ENCODE results near the gene BCAS1. TPM values are rescaled to one million over a fixed set of nuclear protein-coding genes. Genes with fewer than 3 reads are reported as not detected.

BCAS1 gene
- total RNA-seq, 2 experiments from 2014 or later = 0.16 to 0.19 TPM

GRCh38 chr20:53957451-53958172 lies 112.8 kb downstream of the BCAS1 start:
- POLR2A ChIA-PET = interaction anchor here (0.5 to 0.6 kb wide), 2 partner anchors 662 to 685 kb away, joined by 3 read pairs; no protein-coding TSS in a partner anchor
- TF ChIP-seq EZH2phosphoT487 (IDR thresholded peaks at IDR 0.05; ENCODE audit: borderline replicate concordance, low read depth, low read length) (no peak), CTCF (conservative IDR thresholded peaks at IDR 0.05; ENCODE audit: low read length) (peak; percentile 68)
- peaks cover 5% of the 10 kb centered on the region for H3K4me1 ChIP-seq (ENCODE audit: insufficient read depth, low read length, poor library complexity, severe bottlenecking)
- no peak overlapping the region for H2AFZ ChIP-seq (ENCODE audit: low read length)
- H3K4me2 ChIP-seq (ENCODE audit: low read length) = no peak overlapping the region
- no peak overlapping the region for H3K27ac ChIP-seq (ENCODE audit: low read depth, low read length, poor library complexity, severe bottlenecking)
- H3K79me2 ChIP-seq (ENCODE audit: insufficient read depth, low read depth, low read length) = no peaks in the 10 kb centered on the region
- no TSS peak for BruUV-seq (replicated peaks)
- H3K9me2 ChIP-seq (ENCODE audit: insufficient read depth, low read length) = no peaks in the 10 kb centered on the region
- H4K20me1 ChIP-seq (ENCODE audit: insufficient read depth, low read length) = no peaks in the 10 kb centered on the region
- intact Hi-C loops (cut with micrococcal nuclease; ENCODE audit: unreplicated experiment) = no loop called here
- H3K4me3 ChIP-seq (ENCODE audit: low read depth, low read length, poor library complexity, severe bottlenecking) = no peak overlapping the region
- CTCF ChIA-PET (ENCODE audit: unreplicated experiment) = no interaction called here
- DNase-seq (ENCODE audit: low spot score) = peak; percentile 28
- no peaks in the 10 kb centered on the region for H3K36me3 ChIP-seq (ENCODE audit: insufficient read depth, low read length)
- peaks cover 4% of the 10 kb centered on the region; the same call in 1 of the 2 replicates for H3K9me3 ChIP-seq (ENCODE audit: low read length)

- intact Hi-C loops (cut with micrococcal nuclease; ENCODE audit: unreplicated experiment) = no loop called here
- H3K27ac ChIP-seq (ENCODE audit: low read depth, low read length, poor library complexity, severe bottlenecking) = no peak overlapping the region
- H3K9me3 ChIP-seq (ENCODE audit: low read length) = peaks cover 5% of the 10 kb centered on the region; the same call in 1 of the 2 replicates
- no peak overlapping the region for H3K4me2 ChIP-seq (ENCODE audit: low read length)
- ChIA-PET CTCF (ENCODE audit: unreplicated experiment) (interaction anchor here (0.6 kb wide), 1 partner anchor 12 kb away, joined by 4 read pairs; no protein-coding TSS in a partner anchor), POLR2A (interaction anchor here (0.5 to 1.2 kb wide), 5 partner anchors 20 to 1113 kb away, joined by 3 to 4 read pairs (median 3); no protein-coding TSS in a partner anchor)
- no peaks in the 10 kb centered on the region for H4K20me1 ChIP-seq (ENCODE audit: insufficient read depth, low read length)
- H3K9me2 ChIP-seq (ENCODE audit: insufficient read depth, low read length) = no peaks in the 10 kb centered on the region
- TF ChIP-seq EZH2phosphoT487 (IDR thresholded peaks at IDR 0.05; ENCODE audit: borderline replicate concordance, low read depth, low read length) (no peak), CTCF (conservative IDR thresholded peaks at IDR 0.05; ENCODE audit: low read length) (no peak)
- H3K4me1 ChIP-seq (ENCODE audit: insufficient read depth, low read length, poor library complexity, severe bottlenecking) = peaks cover 5% of the 10 kb centered on the region
- no peaks in the 10 kb centered on the region for H3K36me3 ChIP-seq (ENCODE audit: insufficient read depth, low read length)
- no peaks in the 10 kb centered on the region for H3K79me2 ChIP-seq (ENCODE audit: insufficient read depth, low read depth, low read length)
- no peak for DNase-seq (ENCODE audit: low spot score)
- no peak overlapping the region for H3K4me3 ChIP-seq (ENCODE audit: low read depth, low read length, poor library complexity, severe bottlenecking)
- H2AFZ ChIP-seq (ENCODE audit: low read length) = no peak overlapping the region
- BruUV-seq (replicated peaks) = no TSS peak
Measured at GRCh38 chr20:53956013-53956715, 114.2 kb downstream of the BCAS1 start.
